Psoas muscle (tissue), 8 donors: ENCODE measurements around the gene NR2F1-AS1. TPM values are rescaled to one million over a fixed set of nuclear protein-coding genes. Genes with fewer than 3 reads are reported as not detected.

Experiments
- ATAC-seq, 4 donors: fragments of 200-7000 bp; cut with Tn5 transposase; one replicate each; pipeline ENCODE4 v1.9.1; 2020; ENCODE audit warnings: moderate library complexity in 3 of 4, mild to moderate bottlenecking in 2 of 4
- DNase-seq, 2 donors: peaks; one replicate each; pipeline ENCODE4 v3.0.0-alpha.2; 2020
- H3K27ac ChIP-seq: fragments of 200-600 bp; one replicate; pipeline ENCODE4 v1.8.0; 2022
- H3K27me3 ChIP-seq, 3 donors: fragments of 200-600 bp in 1 of 3; one replicate each; pipeline versions ENCODE4 v1.6.1 to v1.8.0; 2013 to 2022; ENCODE audit warnings: low read length in 2 of 3, mild to moderate bottlenecking in 2 of 3, moderate library complexity in 1 of 3; ENCODE audit not compliant: insufficient read depth in 3 of 3
- H3K36me3 ChIP-seq, 2 donors: fragments of 200-600 bp in 1 of 2; one replicate each; pipeline versions ENCODE4 v1.6.1 to v1.8.0; 2013 to 2022; ENCODE audit warnings: low read depth in 1 of 2, mild to moderate bottlenecking in 1 of 2, moderate library complexity in 1 of 2; ENCODE audit not compliant: insufficient read depth in 1 of 2
- H3K4me1 ChIP-seq: fragments of 200-600 bp; one replicate; pipeline ENCODE4 v1.8.0; 2022
- H3K4me3 ChIP-seq: fragments of 200-600 bp; one replicate; pipeline ENCODE4 v1.8.0; 2022; ENCODE audit warnings: mild to moderate bottlenecking
- H3K9me3 ChIP-seq: fragments of 200-600 bp; one replicate; pipeline ENCODE4 v1.8.0; 2022
- CTCF ChIP-seq: fragments of 200-600 bp; IDR thresholded peaks from one replicate; pipeline ENCODE4 v1.8.0; 2022; ENCODE audit warnings: antibody characterized with exemption
- WGBS, 3 donors: extraction: QIAGEN DNeasy Blood & Tissue Kit; methylation state at CpG; one replicate each; pipeline versions ENCODE4 v1.1.6 to v1.1.7; 2013; 5-methylcytosine and 5-hydroxymethylcytosine counted together
- intact Hi-C, 2 donors: fragments of 100-400 bp; cut with DNase I; formaldehyde crosslinking; loops; one replicate each; pipeline versions ENCODE4 v1.11.0 to v1.14.2; 2022
- polyA plus RNA-seq, 3 donors: library from polyadenylated mRNA; stranded (reverse); fragments of 200-250 nt; gene quantifications; one replicate each; pipeline ENCODE4 v1.2.3, GENCODE V29; 2013
- total RNA-seq, 4 donors: library from RNA; stranded (reverse); fragmentation: NEBNext Ultra II Directional in 2 of 4; extraction: Animal tissue kit (Norgen Biotek cat#: 25700) in 2 of 4; gene quantifications; one replicate each; pipeline versions ENCODE4 v1.2.1 to v1.2.4, GENCODE V29; 2021 to 2023
- donor health status: healthy with polysubstance abuse.
- donor health status: DM: no; HTN: no; CAD: no; lungs with moderate emphysema.
- donor health status: Bipolar disorder and iron deficiency.
- donor health status: healthy.
- donor health status: DM: yes; HTN: yes; CAD: no.
- donor health status: DM: no; HTN: no; CAD: no.
- donor health status: DM: no; HTN: no; CAD: no.
- donor health status: DM: yes; HTN: yes; CAD: no.

The NR2F1-AS1 gene
- total and polyA plus RNA-seq, 7 donors = 0.13 to 1.5 (median 0.42) TPM

- WGBS, 3 donors = 28 to 40% (median 32%) methylated on average over 1 of the region's 1 CpG
- intact Hi-C loops = no loop called here
- TF ChIP-seq CTCF = no peak
- no peaks in the 10 kb centered on the region for H3K9me3 ChIP-seq
- no peaks in the 10 kb centered on the region for H3K27me3 ChIP-seq
- H3K4me3 ChIP-seq = no peak overlapping the region
- ATAC-seq = no peak
- no peaks in the 10 kb centered on the region for H3K36me3 ChIP-seq
- no peak overlapping the region for H3K27ac ChIP-seq
- DNase-seq = no peak
- no peaks in the 10 kb centered on the region for H3K4me1 ChIP-seq
These were observed 149.8 kb downstream of the NR2F1-AS1 start for GRCh38 chr5:93431250-93431649.

- ATAC-seq (no peak), DNase-seq (no peak)
- Histone ChIP-seq H3K36me3 (no peaks in the 10 kb centered on the region), H3K4me3 (no peak overlapping the region), H3K9me3 (no peaks in the 10 kb centered on the region), H3K4me1 (no peaks in the 10 kb centered on the region), H3K27me3 (no peaks in the 10 kb centered on the region), H3K27ac (no peak overlapping the region)
- intact Hi-C loops = no loop called here
- no peak for TF ChIP-seq CTCF
- 67 to 72% (median 69%) methylated on average over 2 of the region's 2 CpGs for WGBS, 3 donors
These were observed 150.3 kb downstream of the NR2F1-AS1 start for GRCh38 chr5:93430673-93431199.

GRCh38 chr5:93430118-93430517 lies 150.9 kb downstream of the NR2F1-AS1 start:
- no peaks in the 10 kb centered on the region for H3K9me3 ChIP-seq
- intact Hi-C loops = no loop called here
- no peak for ATAC-seq

GRCh38 chr5:93428868-93429267 lies 152.2 kb downstream of the NR2F1-AS1 start:
- no peak overlapping the region for H3K4me3 ChIP-seq
- no peaks in the 10 kb centered on the region for H3K36me3 ChIP-seq
- H3K27me3 ChIP-seq = no peaks in the 10 kb centered on the region
- intact Hi-C loops = no loop called here
- H3K27ac ChIP-seq = no peak overlapping the region
- no peaks in the 10 kb centered on the region for H3K9me3 ChIP-seq
- 87 to 94% (median 94%) methylated on average over 1 of the region's 1 CpG for WGBS, 3 donors
- DNase-seq = no peak
- no peak for ATAC-seq
- no peak for TF ChIP-seq CTCF
- H3K4me1 ChIP-seq = no peaks in the 10 kb centered on the region

More at GRCh38 chr5:93430118-93430517, 150.9 kb downstream of the NR2F1-AS1 start:
- no peaks in the 10 kb centered on the region for H3K27me3 ChIP-seq
- no peak for DNase-seq
- H3K4me3 ChIP-seq = no peak overlapping the region
- H3K27ac ChIP-seq = no peak overlapping the region
- no peak for TF ChIP-seq CTCF
- no peaks in the 10 kb centered on the region for H3K36me3 ChIP-seq
- H3K4me1 ChIP-seq = no peaks in the 10 kb centered on the region
- 72 to 80% (median 74%) methylated on average over 8 of the region's 8 CpGs for whole genome bisulfite sequencing, 3 donors

GRCh38 chr5:93427316-93427715 lies 153.7 kb downstream of the NR2F1-AS1 start:
- H3K9me3 ChIP-seq = no peaks in the 10 kb centered on the region
- 30 to 59% (median 58%) methylated on average over 1 of the region's 1 CpG for WGBS, 3 donors
- H3K36me3 ChIP-seq = no peaks in the 10 kb centered on the region
- DNase-seq (no peak), ATAC-seq (no peak)
- H3K27ac ChIP-seq = no peak overlapping the region
- H3K4me1 ChIP-seq = no peaks in the 10 kb centered on the region
- intact Hi-C loops = no loop called here
- no peak for TF ChIP-seq CTCF
- no peaks in the 10 kb centered on the region for H3K27me3 ChIP-seq
- no peak overlapping the region for H3K4me3 ChIP-seq
